GM12865 (cell line): ENCODE data around the gene CABLES2.
"Not testable (repeated sequence)": the region's sequence is repeated elsewhere in the genome, so short reads cannot be mapped to it uniquely, and the experiment has no call there.

ENCODE experiments used
- DNase-seq: peaks from one replicate; pipeline ENCODE4 v3.0.0; 2010; ENCODE audit warnings: low read depth
- H3K4me3 ChIP-seq: 2 replicates; pipeline ENCODE4 v1.5.1; 2011; ENCODE audit warnings: mild to moderate bottlenecking, low read depth, low read length, control low read depth
- TF ChIP-seq, protein P1 (sequence below): IDR thresholded peaks from 2 replicates; pipeline ENCODE4 v1.5.1; 2011; ENCODE audit warnings: low read length, control low read depth, low read depth, inconsistent platforms; ENCODE audit not compliant: insufficient read depth; ENCODE audit errors: missing control alignments

CABLES2 gene

DNA sequence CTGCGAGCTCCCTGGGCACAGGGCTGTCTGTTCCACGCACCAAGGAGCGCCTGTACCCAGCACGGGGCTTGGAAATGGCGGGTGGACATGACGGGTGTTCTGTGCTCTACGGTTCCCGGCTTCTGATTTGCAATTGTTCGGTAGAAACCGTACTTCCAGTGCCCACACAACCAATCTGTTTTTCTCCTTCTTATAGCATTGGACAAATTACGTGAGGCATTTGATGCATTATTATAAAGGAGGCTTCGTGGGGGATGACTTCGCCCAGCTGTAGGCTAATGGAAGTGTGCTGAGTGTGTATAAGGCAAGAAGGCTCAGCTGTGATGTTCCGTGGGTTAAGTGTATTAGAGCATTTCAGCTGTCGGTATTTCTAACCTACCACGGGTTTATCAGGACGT lies 30.0 kb downstream of the CABLES2 start:
- DNase-seq: no peak
- H3K4me3 ChIP-seq: no peak overlapping the region
- TF ChIP-seq, protein P1, sequence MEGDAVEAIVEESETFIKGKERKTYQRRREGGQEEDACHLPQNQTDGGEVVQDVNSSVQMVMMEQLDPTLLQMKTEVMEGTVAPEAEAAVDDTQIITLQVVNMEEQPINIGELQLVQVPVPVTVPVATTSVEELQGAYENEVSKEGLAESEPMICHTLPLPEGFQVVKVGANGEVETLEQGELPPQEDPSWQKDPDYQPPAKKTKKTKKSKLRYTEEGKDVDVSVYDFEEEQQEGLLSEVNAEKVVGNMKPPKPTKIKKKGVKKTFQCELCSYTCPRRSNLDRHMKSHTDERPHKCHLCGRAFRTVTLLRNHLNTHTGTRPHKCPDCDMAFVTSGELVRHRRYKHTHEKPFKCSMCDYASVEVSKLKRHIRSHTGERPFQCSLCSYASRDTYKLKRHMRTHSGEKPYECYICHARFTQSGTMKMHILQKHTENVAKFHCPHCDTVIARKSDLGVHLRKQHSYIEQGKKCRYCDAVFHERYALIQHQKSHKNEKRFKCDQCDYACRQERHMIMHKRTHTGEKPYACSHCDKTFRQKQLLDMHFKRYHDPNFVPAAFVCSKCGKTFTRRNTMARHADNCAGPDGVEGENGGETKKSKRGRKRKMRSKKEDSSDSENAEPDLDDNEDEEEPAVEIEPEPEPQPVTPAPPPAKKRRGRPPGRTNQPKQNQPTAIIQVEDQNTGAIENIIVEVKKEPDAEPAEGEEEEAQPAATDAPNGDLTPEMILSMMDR: no peak

DNA sequence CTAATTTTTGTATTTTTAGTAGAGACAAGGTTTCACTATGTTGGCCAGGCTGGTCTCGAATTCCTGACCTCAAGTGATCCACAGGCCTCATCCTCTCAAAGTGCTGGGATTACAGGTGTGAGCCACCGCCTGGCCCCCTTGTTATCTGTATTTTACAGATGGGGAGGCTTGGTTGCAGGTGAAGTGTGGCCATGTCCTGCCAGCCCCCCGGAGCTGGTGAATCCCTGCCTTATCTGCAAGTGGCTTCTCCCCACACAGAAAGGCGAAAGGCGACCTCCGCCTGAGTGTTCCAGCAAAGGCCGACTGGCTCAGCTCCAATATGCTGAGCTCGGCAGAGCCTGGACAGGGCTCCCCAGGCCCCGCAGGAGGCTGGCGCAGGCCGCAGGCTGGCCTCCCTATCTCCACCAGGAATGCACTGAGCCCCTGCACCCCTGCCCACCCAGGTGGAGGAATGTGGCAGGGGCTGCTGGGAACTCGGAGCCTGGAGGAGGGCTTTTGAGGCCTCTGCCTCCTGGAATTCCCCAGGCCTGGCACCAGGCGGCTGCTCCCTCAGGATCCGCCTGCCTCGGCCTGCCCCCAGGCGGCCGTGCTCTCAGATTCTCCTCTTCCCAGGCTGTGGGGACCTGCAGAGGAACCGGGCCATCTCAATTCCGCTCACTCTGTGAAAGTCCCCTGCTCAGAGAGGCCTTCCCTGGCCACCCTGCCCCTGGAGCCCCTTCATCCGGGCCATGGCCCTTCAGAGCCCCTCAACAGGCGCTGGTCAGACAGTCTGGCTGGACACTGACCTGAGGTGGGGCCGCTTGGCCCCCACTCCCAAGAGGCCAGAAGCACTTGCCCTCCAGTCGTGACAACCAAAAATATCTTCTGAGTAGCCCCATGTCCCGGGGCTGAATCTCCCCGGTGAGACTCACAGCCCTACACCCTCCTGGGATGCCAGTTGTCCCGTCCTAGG lies 30.7 kb downstream of the CABLES2 start:
- no peak for DNase-seq
- TF ChIP-seq, protein P1: no peak
- H3K4me3 ChIP-seq: no peak overlapping the region

DNA sequence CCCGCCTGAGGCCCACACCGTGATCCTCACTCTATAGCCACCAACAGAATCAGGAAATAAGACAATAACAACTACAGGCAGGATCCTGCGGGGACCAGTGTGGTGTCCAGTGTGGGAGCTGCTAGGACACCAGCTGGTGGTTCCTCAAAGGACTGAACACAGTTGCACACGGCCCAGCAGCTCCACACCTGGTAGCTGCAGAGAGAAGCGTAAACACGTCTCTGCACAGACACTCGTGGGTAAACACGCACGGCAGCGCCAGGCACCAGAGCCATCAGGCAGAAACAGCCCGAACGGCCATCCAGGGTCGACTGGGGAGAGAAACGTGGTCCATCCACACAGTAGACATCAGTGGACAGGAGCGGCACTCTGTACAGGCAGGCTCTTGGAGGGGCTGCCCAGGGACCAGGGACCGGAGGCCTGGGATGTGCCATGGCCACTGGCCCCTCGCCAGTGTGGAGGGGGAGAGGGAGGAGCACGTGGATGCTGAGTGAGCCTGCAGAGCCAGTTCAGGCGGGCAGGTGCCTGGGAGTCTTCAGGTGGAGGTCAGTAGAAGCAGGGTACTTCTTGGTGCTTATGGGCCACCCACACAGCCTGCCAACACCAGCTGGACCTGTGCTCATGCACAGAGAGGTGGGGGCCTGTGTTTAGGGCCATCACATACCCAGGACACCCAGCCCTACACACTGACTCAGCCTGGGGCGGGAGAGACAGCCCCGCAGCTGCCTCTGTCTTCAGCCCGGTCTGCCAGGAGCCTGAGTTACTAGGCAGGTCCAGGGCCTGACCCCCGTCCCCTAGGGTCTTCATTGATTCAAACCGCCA lies 32.5 kb downstream of the CABLES2 start:
- TF ChIP-seq, protein P1: no peak
- H3K4me3 ChIP-seq: no peak overlapping the region
- no peak for DNase-seq

DNA sequence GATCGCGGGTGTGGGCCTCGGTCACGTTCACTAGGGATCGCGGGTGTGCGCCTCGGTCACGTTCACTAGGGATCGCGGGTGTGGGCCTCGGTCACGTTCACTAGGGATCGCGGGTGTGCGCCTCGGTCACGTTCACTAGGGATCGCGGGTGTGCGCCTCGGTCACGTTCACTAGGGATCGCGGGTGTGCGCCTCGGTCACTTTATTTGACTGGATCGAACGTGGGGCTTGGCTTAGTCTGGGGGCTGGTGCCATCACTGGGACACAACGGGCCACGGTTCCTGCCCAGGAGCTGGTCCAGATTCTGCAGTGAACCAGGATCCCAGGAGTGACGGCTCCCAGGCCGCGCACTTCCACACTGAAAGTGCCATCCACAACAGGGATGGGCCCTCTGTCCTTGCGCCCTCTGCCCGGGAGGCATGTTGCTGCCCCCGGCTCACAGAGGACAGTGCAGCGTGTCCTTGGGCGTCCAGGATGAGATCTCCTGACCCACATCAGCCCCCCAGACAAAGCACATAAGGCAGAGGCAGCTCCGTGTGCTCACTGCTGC lies 33.4 kb downstream of the CABLES2 start:
- DNase-seq, H3K4me3 ChIP-seq: not testable (repeated sequence)

DNA sequence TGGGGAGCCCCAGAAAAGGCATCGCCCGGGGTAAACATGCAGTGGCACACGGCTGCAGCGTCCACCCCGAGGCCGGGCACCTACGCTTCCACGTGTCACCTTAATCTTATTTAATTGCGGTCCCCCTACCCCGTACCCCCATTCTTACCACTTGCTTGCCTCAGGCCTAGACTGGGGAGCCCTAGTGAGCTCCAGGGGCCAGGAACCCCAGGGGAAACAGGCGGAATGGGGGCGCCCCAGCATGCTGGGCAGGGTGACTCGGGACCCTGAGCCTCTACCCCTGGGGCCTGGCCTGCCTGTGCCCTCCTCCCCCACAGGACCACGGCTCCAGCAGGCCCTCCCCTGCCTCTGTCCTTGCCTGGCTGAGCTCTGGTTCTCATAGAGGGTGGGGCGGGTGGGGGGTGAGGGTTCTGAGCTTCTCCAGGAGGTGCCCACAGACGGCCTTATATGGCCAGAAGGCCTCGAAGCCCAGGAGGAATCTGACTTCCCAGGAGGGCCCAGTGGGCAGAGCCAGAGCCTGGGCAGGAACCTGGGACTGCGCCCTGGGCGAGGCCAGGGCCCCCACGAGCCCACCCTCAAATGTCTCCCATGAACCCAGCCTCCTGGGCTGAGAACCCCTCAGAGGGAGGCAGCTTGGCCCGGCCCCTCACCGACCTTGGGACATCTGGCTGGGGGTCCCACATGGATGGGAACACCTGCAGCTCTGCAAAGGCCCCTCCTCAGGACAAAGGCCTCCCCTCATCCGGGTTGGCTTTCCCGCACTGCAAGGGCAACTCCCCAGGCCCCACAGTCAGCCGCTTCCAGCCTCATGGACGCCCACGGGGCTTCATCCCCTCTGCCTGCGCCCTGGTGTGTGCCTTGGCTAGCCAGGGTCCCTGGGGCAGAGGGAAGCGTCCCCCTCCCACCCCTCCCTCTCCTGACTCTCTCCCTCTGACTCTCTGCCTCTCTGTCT lies 34.8 kb downstream of the CABLES2 start:
- TF ChIP-seq, protein P1: no peak
- no peak overlapping the region for H3K4me3 ChIP-seq
- no peak for DNase-seq

DNA sequence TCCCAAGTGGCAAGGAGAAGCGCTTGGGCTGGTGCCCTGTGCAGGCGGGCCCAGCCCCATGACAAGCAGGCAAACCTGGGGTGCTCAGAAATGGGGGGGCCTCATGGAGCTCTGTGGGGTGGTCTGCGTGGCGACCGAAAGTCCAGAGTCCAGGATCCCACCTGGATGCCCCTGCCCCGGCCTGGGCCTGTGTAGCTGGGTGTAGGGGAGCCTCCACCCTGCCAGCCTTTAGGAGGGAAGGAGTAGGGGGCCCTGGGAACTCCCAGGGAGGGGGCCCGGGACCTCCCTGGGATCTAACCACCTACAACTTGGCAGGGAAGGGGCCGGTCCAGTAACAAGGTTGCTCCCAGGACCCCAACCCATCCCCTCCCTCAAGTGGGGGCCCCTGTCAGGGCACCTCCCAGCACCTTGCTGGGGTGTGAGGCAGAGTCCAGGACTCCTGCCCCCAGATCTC lies 35.5 kb downstream of the CABLES2 start:
- no peak for DNase-seq
- TF ChIP-seq, protein P1: no peak
- H3K4me3 ChIP-seq: no peak overlapping the region
